GM13977 (cell line): ENCODE results near the gene OR5M8.

Experiments used
- DNase-seq: peaks from one replicate; pipeline ENCODE4 v3.0.0; 2012; ENCODE audit warnings: low spot score
- CTCF ChIP-seq: IDR thresholded peaks from 2 replicates; pipeline ENCODE4 v1.5.1; 2012; ENCODE audit warnings: mild to moderate bottlenecking, control low read depth; ENCODE audit not compliant: insufficient read depth; ENCODE audit errors: extremely low read depth, missing control alignments
- in situ Hi-C: fragments of 300-500 bp; cut with MboI; formaldehyde crosslinking; loops from one replicate; pipeline ENCODE4 v1.12.0; 2022; ENCODE audit warnings: low sequenced_read_pairs, low pct_unique_long_range_greater_than_20kb, mixed read lengths, inconsistent platforms; ENCODE audit not compliant: unreplicated experiment

OR5M8 gene

GRCh38 chr11:56497010-56497409, 5.8 kb upstream of the OR5M8 start:
- TF ChIP-seq CTCF: no peak
- no peak for DNase-seq
- in situ Hi-C loops: no loop called here

GRCh38 chr11:56495117-56495516, 3.9 kb upstream of the OR5M8 start:
- in situ Hi-C loops: no loop called here
- no peak for TF ChIP-seq CTCF
- no peak for DNase-seq

- no peak for TF ChIP-seq CTCF
- in situ Hi-C loops: no loop called here
- no peak for DNase-seq
Measured at GRCh38 chr11:56486801-56487200, 4.4 kb downstream of the OR5M8 start.

- TF ChIP-seq CTCF: no peak
- DNase-seq: no peak
- in situ Hi-C loops: no loop called here
Measured at GRCh38 chr11:56474729-56475235, 16.4 kb downstream of the OR5M8 start.

GRCh38 chr11:56473252-56473651, 17.9 kb downstream of the OR5M8 start, which contains the start of gene OR5M3:
Gene OR5M3, minus strand, starts transcription at chr11:56473352. Its CDS starts 2,855 bp downstream, at chr11:56470497.
- in situ Hi-C loops: no loop called here
- TF ChIP-seq CTCF: no peak
- no peak for DNase-seq

- in situ Hi-C loops: no loop called here
- DNase-seq: no peak
- no peak for TF ChIP-seq CTCF
Measured at GRCh38 chr11:56457076-56457475, 34.1 kb downstream of the OR5M8 start.

GRCh38 chr11:56453521-56453920, 37.6 kb downstream of the OR5M8 start:
- in situ Hi-C loops: no loop called here
- no peak for TF ChIP-seq CTCF
- DNase-seq: no peak
